Hepatocyte (in vitro differentiated cells): ENCODE measurements around the gene PABPN1L. TPM values are rescaled to one million over a fixed set of nuclear protein-coding genes. Genes with fewer than 3 reads are reported as not detected.

Source experiments
- DNase-seq: peaks from one replicate; pipeline ENCODE4 v3.0.0-alpha.2; 2016; ENCODE audit warnings: low spot score
- H2AFZ ChIP-seq: fragments of 200-600 bp; sonication (generic); 2 replicates; pipeline ENCODE4 v1.6.0; 2016; ENCODE audit warnings: antibody characterized with exemption, mild to moderate bottlenecking
- H3K27ac ChIP-seq: fragments of 200-600 bp; sonication (generic); 2 replicates; pipeline ENCODE4 v1.5.1; 2016; ENCODE audit warnings: mild to moderate bottlenecking
- H3K27me3 ChIP-seq: fragments of 200-600 bp; sonication (generic); 2 replicates; pipeline ENCODE4 v1.6.1; 2016
- H3K36me3 ChIP-seq: fragments of 200-600 bp; sonication (generic); replicated peaks from 2 replicates; pipeline ENCODE4 v1.5.1; 2016; ENCODE audit warnings: low read depth; ENCODE audit not compliant: insufficient read depth
- H3K4me1 ChIP-seq: fragments of 200-600 bp; sonication (generic); 2 replicates; pipeline ENCODE4 v1.5.1; 2016; ENCODE audit warnings: mild to moderate bottlenecking, moderate library complexity; ENCODE audit not compliant: insufficient read depth
- H3K4me2 ChIP-seq: fragments of 200-600 bp; sonication (generic); 2 replicates; pipeline ENCODE4 v1.6.0; 2016
- H3K4me3 ChIP-seq: fragments of 200-600 bp; sonication (generic); 2 replicates; pipeline ENCODE4 v1.5.1; 2016; ENCODE audit warnings: mild to moderate bottlenecking
- H3K79me2 ChIP-seq: fragments of 200-600 bp; sonication (generic); 2 replicates; pipeline ENCODE4 v1.6.0; 2017; ENCODE audit warnings: mild to moderate bottlenecking
- H3K9me2 ChIP-seq: fragments of 200-600 bp; sonication (generic); replicated peaks from 2 replicates; pipeline ENCODE4 v1.6.0; 2017; ENCODE audit warnings: mild to moderate bottlenecking; ENCODE audit not compliant: insufficient read depth
- H3K9me3 ChIP-seq: fragments of 200-600 bp; sonication (generic); 2 replicates; pipeline ENCODE4 v1.5.1; 2016; ENCODE audit warnings: low read depth, mild to moderate bottlenecking
- H4K20me1 ChIP-seq: fragments of 200-600 bp; sonication (generic); 2 replicates; pipeline ENCODE4 v1.6.0; 2016; ENCODE audit warnings: mild to moderate bottlenecking; ENCODE audit not compliant: insufficient read depth, poor library complexity, severe bottlenecking
- EZH2 ChIP-seq: fragments of 200-600 bp; sonication (generic); IDR thresholded peaks from 2 replicates; pipeline ENCODE4 v1.6.1; 2016; ENCODE audit warnings: antibody characterized with exemption, mild to moderate bottlenecking, borderline replicate concordance
- EZH2phosphoT487 ChIP-seq: fragments of 200-600 bp; sonication (generic); IDR thresholded peaks from one replicate; pipeline ENCODE4 v1.6.1; 2018; ENCODE audit warnings: antibody characterized with exemption, mild to moderate bottlenecking, low read depth, moderate library complexity; ENCODE audit not compliant: unreplicated experiment, severe bottlenecking
- WGBS: methylation state at CpG from one replicate; pipeline ENCODE4 v1.1.6; 2016; ENCODE audit warnings: low lambda C conversion rate; ENCODE audit errors: missing lambda C conversion rate; 5-methylcytosine and 5-hydroxymethylcytosine counted together
- polyA plus RNA-seq: library from polyadenylated mRNA; unstranded; fragments of >200 nt; fragmentation: Nextera tagmentation; extraction: Ambion mirVana; gene quantifications from 2 replicates; pipeline ENCODE4 v1.2.1, GENCODE V29; 2016
- total RNA-seq: library from RNA; depleted of rRNA; stranded (reverse); fragments of >200 nt; gene quantifications from 2 replicates; pipeline ENCODE4 v1.2.3, GENCODE V29; 2014
- TF ChIP-seq, protein P1 (sequence below): fragments of 200-600 bp; sonication (generic); IDR thresholded peaks from 2 replicates; pipeline ENCODE4 v1.5.1; 2016; ENCODE audit warnings: antibody characterized with exemption, mild to moderate bottlenecking; ENCODE audit not compliant: poor library complexity

Gene PABPN1L
- total and polyA plus RNA-seq, 2 experiments from 2014 or later: not detected

- TF ChIP-seq, protein P1, sequence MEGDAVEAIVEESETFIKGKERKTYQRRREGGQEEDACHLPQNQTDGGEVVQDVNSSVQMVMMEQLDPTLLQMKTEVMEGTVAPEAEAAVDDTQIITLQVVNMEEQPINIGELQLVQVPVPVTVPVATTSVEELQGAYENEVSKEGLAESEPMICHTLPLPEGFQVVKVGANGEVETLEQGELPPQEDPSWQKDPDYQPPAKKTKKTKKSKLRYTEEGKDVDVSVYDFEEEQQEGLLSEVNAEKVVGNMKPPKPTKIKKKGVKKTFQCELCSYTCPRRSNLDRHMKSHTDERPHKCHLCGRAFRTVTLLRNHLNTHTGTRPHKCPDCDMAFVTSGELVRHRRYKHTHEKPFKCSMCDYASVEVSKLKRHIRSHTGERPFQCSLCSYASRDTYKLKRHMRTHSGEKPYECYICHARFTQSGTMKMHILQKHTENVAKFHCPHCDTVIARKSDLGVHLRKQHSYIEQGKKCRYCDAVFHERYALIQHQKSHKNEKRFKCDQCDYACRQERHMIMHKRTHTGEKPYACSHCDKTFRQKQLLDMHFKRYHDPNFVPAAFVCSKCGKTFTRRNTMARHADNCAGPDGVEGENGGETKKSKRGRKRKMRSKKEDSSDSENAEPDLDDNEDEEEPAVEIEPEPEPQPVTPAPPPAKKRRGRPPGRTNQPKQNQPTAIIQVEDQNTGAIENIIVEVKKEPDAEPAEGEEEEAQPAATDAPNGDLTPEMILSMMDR: no peak
- TF ChIP-seq EZH2phosphoT487 (no peak), EZH2 (no peak)
- H3K4me1 ChIP-seq: no peaks in the 10 kb centered on the region
- H3K4me2 ChIP-seq: no peak overlapping the region
Measured at GRCh38 chr16:88869673-88869980, 3.2 kb upstream of the PABPN1L start.

DNA sequence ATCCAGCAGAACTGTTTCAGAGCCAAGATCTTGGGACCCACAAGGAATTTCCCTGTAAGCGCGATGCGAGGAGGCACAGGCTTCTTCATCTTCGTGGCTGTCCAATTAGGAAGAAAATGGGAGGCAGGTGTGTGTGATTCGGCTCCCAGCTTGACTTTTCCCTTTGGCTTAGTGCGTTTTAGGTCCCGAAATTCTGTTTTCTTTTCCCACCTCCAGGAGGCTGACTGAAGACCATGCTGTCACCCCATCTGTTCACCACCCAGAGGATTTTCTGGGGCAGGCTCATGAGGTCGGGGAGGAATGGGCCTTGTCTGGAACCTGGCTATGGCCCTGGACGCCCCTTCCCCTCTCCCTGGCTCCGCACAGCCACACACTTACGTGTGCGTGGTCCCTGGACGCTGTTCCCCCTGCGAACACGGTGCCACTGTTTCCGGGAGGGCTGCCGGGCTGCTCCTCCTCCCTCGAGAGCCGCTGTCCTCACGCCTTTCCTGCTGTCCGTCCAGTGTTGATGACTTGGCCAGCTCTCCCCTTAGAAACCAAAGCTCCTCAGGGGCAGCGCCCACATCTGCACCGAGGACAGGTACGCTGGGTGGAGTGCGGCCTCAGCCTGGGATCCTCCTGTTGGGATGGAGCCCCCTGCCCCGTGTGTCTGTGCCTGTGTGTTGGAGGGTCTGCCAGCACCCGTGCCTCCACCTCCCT, 2.7 kb upstream of the PABPN1L start:
- Histone ChIP-seq H2AFZ (no peak overlapping the region), H3K4me3 (no peak overlapping the region), H3K4me1 (no peaks in the 10 kb centered on the region), H3K27me3 (no peaks in the 10 kb centered on the region), H3K4me2 (no peak overlapping the region), H3K9me3 (no peaks in the 10 kb centered on the region), H3K36me3 (no peaks in the 10 kb centered on the region), H3K27ac (no peak overlapping the region), H4K20me1 (no peaks in the 10 kb centered on the region), H3K79me2 (no peaks in the 10 kb centered on the region), H3K9me2 (no peaks in the 10 kb centered on the region)
- TF ChIP-seq, protein P1: no peak
- TF ChIP-seq EZH2phosphoT487 (no peak), EZH2 (no peak)
- 91% methylated on average over 27 of the region's 27 CpGs for WGBS
- DNase-seq: no peak

More at GRCh38 chr16:88869673-88869980, 3.2 kb upstream of the PABPN1L start:
- Histone ChIP-seq H3K4me3 (no peak overlapping the region), H3K36me3 (no peaks in the 10 kb centered on the region), H3K79me2 (no peaks in the 10 kb centered on the region), H3K9me3 (no peaks in the 10 kb centered on the region), H3K27me3 (no peaks in the 10 kb centered on the region), H2AFZ (no peak overlapping the region), H3K9me2 (no peaks in the 10 kb centered on the region), H4K20me1 (no peaks in the 10 kb centered on the region), H3K27ac (no peak overlapping the region)
- no peak for DNase-seq
- WGBS: 88% methylated on average over 9 of the region's 9 CpGs

GRCh38 chr16:88867581-88868246, 1.3 kb upstream of the PABPN1L start:
- H3K27ac ChIP-seq: no peak overlapping the region
- H3K9me3 ChIP-seq: no peaks in the 10 kb centered on the region
- no peak for DNase-seq
- H3K27me3 ChIP-seq: no peaks in the 10 kb centered on the region
- TF ChIP-seq EZH2phosphoT487 (no peak), EZH2 (no peak)
- TF ChIP-seq, protein P1: no peak
- H3K4me2 ChIP-seq: no peak overlapping the region
- no peak overlapping the region for H2AFZ ChIP-seq
- no peaks in the 10 kb centered on the region for H3K9me2 ChIP-seq
- H3K4me1 ChIP-seq: no peaks in the 10 kb centered on the region
- H3K4me3 ChIP-seq: no peak overlapping the region
- 86% methylated on average over 12 of the region's 24 CpGs for WGBS
- no peaks in the 10 kb centered on the region for H3K36me3 ChIP-seq
- no peaks in the 10 kb centered on the region for H4K20me1 ChIP-seq
- no peaks in the 10 kb centered on the region for H3K79me2 ChIP-seq
